Keratinocyte (primary cell): ENCODE results near the gene CD99L2. TPM values are rescaled to one million over a fixed set of nuclear protein-coding genes. Genes with fewer than 3 reads are reported as not detected.
"Not testable (repeated sequence)": the region's sequence is repeated elsewhere in the genome, so short reads cannot be mapped to it uniquely, and the experiment has no call there.

Source experiments
- DNase-seq: peaks from one replicate; pipeline ENCODE4 v3.0.0-alpha.2; 2011; ENCODE audit warnings: low read depth, missing footprints, low spot score
- FAIRE-seq: peaks from 2 replicates; lab custom pipeline; 2011; peaks lifted over from hg19 to GRCh38; lab: Jason Lieb, UNC
- H2AFZ ChIP-seq: 2 replicates; pipeline ENCODE4 v1.6.0; 2012; ENCODE audit warnings: low read length, control low read depth, inconsistent platforms; ENCODE audit not compliant: control insufficient read depth
- H3K27ac ChIP-seq: 2 replicates; pipeline ENCODE4 v1.5.1; 2011; ENCODE audit warnings: low read length; ENCODE audit not compliant: control insufficient read depth, insufficient read depth
- H3K27me3 ChIP-seq: 3 replicates; pipeline ENCODE4 v1.6.0; 2011; ENCODE audit warnings: low read length; ENCODE audit not compliant: control insufficient read depth, insufficient read depth; ENCODE audit errors: extremely low read depth
- H3K36me3 ChIP-seq, 2 experiments: 2 replicates in 1 of 2; 3 replicates in 1 of 2; pipeline ENCODE4 v1.5.1; 2011; ENCODE audit warnings: low read length in 2 of 2, mild to moderate bottlenecking in 1 of 2; ENCODE audit not compliant: control insufficient read depth in 2 of 2, insufficient read depth in 2 of 2; ENCODE audit errors: extremely low read depth in 1 of 2
- H3K4me1 ChIP-seq: 3 replicates; pipeline ENCODE4 v1.5.1; 2011; ENCODE audit warnings: low read length; ENCODE audit not compliant: control insufficient read depth, insufficient read depth; ENCODE audit errors: extremely low read depth
- H3K4me2 ChIP-seq: 3 replicates; pipeline ENCODE4 v1.6.0; 2011; ENCODE audit warnings: low read depth, low read length; ENCODE audit not compliant: control insufficient read depth, insufficient read depth; ENCODE audit errors: extremely low read depth
- H3K4me3 ChIP-seq, 3 experiments: fragments of 200-600 bp in 1 of 3; sonication (generic) in 1 of 3; 2 replicates in 2 of 3; 3 replicates in 1 of 3; pipeline ENCODE4 v1.5.1; 2011 to 2016; ENCODE audit warnings: low read length in 3 of 3, mild to moderate bottlenecking in 3 of 3, control low read depth in 2 of 3, inconsistent platforms in 1 of 3, low read depth in 1 of 3, mixed read lengths in 1 of 3, mixed run types in 1 of 3, moderate library complexity in 1 of 3; ENCODE audit not compliant: control insufficient read depth in 2 of 3, insufficient read depth in 2 of 3; ENCODE audit errors: extremely low read depth in 1 of 3
- H3K79me2 ChIP-seq: 2 replicates; pipeline ENCODE4 v1.6.0; 2012; ENCODE audit warnings: low read length; ENCODE audit not compliant: control insufficient read depth, insufficient read depth
- H3K9ac ChIP-seq: 3 replicates; pipeline ENCODE4 v1.6.0; 2011; ENCODE audit warnings: low read length; ENCODE audit not compliant: control insufficient read depth, insufficient read depth; ENCODE audit errors: extremely low read depth
- H3K9me1 ChIP-seq: 3 replicates; pipeline ENCODE4 v1.6.0; 2011; ENCODE audit warnings: low read length; ENCODE audit not compliant: control insufficient read depth, insufficient read depth; ENCODE audit errors: extremely low read depth
- H3K9me3 ChIP-seq: 2 replicates; pipeline ENCODE4 v1.5.1; 2012; ENCODE audit warnings: low read depth, low read length; ENCODE audit not compliant: control insufficient read depth
- H4K20me1 ChIP-seq: 3 replicates; pipeline ENCODE4 v1.6.0; 2011; ENCODE audit warnings: low read length; ENCODE audit not compliant: control insufficient read depth, insufficient read depth; ENCODE audit errors: extremely low read depth
- EZH2 ChIP-seq: IDR thresholded peaks from one replicate; pipeline ENCODE4 v1.6.1; 2012; ENCODE audit warnings: inconsistent platforms, mild to moderate bottlenecking, low read length, moderate library complexity
- dilution Hi-C: fragments of 300-500 bp; cut with MboI; formaldehyde crosslinking; loops from one replicate; pipeline ENCODE4 v1.7.0; 2020; ENCODE audit warnings: low sequenced_read_pairs; ENCODE audit not compliant: extremely low pct_ligation_motif_present
- polyA plus RNA-seq, 5 experiments: library from polyadenylated mRNA; depleted of rRNA in 3 of 5; stranded (reverse) in 3 of 5; stranded (forward) in 1 of 5; unstranded in 1 of 5; fragments of >200 nt; gene quantifications; 1 replicate in 1 of 5; 2 replicates in 3 of 5; 3 replicates in 1 of 5; pipeline versions ENCODE4 v1.2.1 to v1.2.3, GENCODE V29; 2011 to 2012; ENCODE audit warnings: missing spikeins in 2 of 5, low read depth in 1 of 5, low replicate concordance in 1 of 5
- TF ChIP-seq, protein P1 (sequence below), 3 experiments: IDR thresholded peaks in 1 of 3; conservative IDR thresholded peaks in 1 of 3; optimal IDR thresholded peaks in 1 of 3; 2 replicates in 2 of 3; 3 replicates in 1 of 3; pipeline versions ENCODE3 to v1.5.1; 2011; ENCODE audit warnings: low read length in 3 of 3, mild to moderate bottlenecking in 3 of 3, moderate library complexity in 2 of 3, control low read depth in 1 of 3, inconsistent platforms in 1 of 3; ENCODE audit not compliant: insufficient read depth in 2 of 3; ENCODE audit errors: extremely low read depth in 1 of 3

The CD99L2 gene
- polyA plus RNA-seq, 1 donor (not counting 4 experiments of a cell fraction or from before 2014, with no cell fraction given): 14.4 TPM

DNA sequence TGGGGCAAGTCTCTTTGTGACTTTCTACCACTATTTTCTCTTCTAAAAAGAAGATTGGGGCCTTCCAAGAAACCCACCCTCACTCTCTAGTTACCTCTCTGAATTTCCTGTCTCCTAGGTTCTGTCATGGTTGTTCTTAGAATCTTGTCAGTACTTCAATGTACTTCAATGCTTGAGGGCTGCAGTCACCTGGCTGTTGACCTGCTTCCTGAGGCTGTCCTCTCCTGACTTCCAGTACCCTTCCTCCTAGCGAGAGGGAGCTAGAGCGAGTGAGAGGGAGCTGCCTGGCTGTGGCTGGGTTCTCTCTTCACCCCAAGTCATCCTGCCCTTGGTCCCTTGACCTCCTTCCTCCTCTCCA lies 17.7 kb downstream of the CD99L2 start:
- Histone ChIP-seq H3K9ac (no peak overlapping the region), H3K27me3 (no peaks in the 10 kb centered on the region), H3K36me3 (no peaks in the 10 kb centered on the region), H3K4me1 (no peaks in the 10 kb centered on the region), H3K9me3 (no peaks in the 10 kb centered on the region), H3K79me2 (peaks cover 40% of the 10 kb centered on the region), H3K4me2 (no peak overlapping the region), H2AFZ (no peak overlapping the region), H3K27ac (no peak overlapping the region), H3K4me3 (no peak overlapping the region), H4K20me1 (no peaks in the 10 kb centered on the region), H3K9me1 (no peaks in the 10 kb centered on the region)
- DNase-seq: no peak
- FAIRE-seq: no peak
- TF ChIP-seq, protein P1, sequence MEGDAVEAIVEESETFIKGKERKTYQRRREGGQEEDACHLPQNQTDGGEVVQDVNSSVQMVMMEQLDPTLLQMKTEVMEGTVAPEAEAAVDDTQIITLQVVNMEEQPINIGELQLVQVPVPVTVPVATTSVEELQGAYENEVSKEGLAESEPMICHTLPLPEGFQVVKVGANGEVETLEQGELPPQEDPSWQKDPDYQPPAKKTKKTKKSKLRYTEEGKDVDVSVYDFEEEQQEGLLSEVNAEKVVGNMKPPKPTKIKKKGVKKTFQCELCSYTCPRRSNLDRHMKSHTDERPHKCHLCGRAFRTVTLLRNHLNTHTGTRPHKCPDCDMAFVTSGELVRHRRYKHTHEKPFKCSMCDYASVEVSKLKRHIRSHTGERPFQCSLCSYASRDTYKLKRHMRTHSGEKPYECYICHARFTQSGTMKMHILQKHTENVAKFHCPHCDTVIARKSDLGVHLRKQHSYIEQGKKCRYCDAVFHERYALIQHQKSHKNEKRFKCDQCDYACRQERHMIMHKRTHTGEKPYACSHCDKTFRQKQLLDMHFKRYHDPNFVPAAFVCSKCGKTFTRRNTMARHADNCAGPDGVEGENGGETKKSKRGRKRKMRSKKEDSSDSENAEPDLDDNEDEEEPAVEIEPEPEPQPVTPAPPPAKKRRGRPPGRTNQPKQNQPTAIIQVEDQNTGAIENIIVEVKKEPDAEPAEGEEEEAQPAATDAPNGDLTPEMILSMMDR (optimal IDR thresholded peaks at IDR 0.05 in 1 of 3, IDR thresholded peaks at IDR 0.05 in 1 of 3, conservative IDR thresholded peaks at IDR 0.05 in 1 of 3; ENCODE audit: extremely low read depth in 1 of 3, insufficient read depth in 2 of 3, low read length in 3 of 3): no peak
- TF ChIP-seq EZH2: no peak
- dilution Hi-C loops: no loop called here

DNA sequence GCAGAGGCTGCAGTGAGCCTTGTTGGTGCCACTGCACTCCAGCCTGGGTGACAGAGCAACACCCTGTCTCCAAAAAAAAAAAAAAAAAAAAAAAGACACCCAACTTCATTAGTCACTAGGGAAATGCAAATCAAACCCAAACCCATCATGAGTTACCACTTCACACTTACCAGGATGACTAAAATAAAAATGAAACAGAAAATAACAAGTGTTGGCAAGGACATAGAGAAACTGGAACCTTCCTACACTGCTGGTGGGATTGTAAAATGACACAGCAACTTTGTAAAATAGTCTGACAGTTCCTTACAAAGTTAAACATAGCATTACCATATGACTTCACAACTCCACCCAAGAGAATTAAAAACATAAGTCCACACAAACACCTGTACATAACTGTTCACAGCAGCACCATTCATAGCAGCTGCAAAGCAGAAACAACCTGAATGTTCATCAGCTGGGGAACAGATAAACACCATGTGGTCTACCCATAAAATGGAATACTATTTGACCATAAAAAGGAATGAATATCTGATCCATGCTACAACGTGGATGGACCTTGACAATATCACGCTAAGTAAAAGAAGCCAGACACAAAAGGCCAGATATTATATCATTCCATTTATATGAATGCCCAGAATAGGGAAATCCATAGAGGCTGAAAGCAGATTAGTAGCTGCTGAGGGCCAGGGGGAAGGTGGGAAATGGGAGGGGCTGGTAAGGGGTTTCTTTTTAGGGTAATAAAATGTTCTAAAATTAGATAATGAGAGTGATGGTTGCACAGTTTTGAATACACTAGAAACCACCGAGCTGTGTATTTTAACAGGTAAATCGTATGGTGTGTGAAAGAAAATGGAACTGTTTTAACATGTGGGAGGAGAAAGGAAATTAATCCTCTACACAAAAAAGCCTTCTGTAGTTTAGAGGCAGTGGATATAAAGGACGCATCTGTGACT lies 18.3 kb downstream of the CD99L2 start:
- dilution Hi-C loops: no loop called here
- no peaks in the 10 kb centered on the region for H3K4me1 ChIP-seq
- no peak overlapping the region for H2AFZ ChIP-seq
- H3K36me3 ChIP-seq: no peaks in the 10 kb centered on the region
- FAIRE-seq (no peak), DNase-seq (no peak)
- TF ChIP-seq, protein P1 (optimal IDR thresholded peaks at IDR 0.05 in 1 of 3, IDR thresholded peaks at IDR 0.05 in 1 of 3, conservative IDR thresholded peaks at IDR 0.05 in 1 of 3; ENCODE audit: extremely low read depth in 1 of 3, insufficient read depth in 2 of 3, low read length in 3 of 3): no peak
- TF ChIP-seq EZH2: no peak
- no peak overlapping the region for H3K4me2 ChIP-seq
- no peak overlapping the region for H3K27ac ChIP-seq
- no peaks in the 10 kb centered on the region for H3K9me3 ChIP-seq
- H3K79me2 ChIP-seq: peaks cover 37% of the 10 kb centered on the region
- H3K9ac ChIP-seq: no peak overlapping the region
- no peaks in the 10 kb centered on the region for H3K27me3 ChIP-seq
- no peak overlapping the region for H3K4me3 ChIP-seq
- H3K9me1 ChIP-seq: no peaks in the 10 kb centered on the region
- H4K20me1 ChIP-seq: no peaks in the 10 kb centered on the region

DNA sequence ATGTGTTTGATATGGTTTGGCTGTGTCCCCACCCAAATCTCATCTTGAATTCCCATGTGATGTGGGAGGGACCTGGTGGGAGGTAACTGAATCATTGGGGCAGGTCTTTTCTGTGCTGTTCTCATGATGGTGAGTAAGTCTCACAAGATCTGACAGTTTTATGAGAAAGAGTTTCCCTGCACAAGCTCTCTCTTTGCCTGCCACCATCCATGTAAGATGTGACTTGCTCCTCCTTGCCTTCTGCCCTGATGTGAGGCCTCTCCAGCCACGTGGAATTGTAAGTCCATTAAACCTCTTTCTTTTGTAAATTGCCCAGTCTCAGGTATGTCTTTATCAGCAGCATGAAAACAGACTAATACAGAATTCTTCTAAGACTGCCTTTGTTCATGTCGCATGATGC lies 22.8 kb downstream of the CD99L2 start:
- H3K4me1 ChIP-seq, H2AFZ ChIP-seq, H3K9me3 ChIP-seq, DNase-seq, H3K27me3 ChIP-seq, H3K4me3 ChIP-seq, H3K4me2 ChIP-seq, H3K36me3 ChIP-seq, H3K9ac ChIP-seq, dilution Hi-C loops, H3K9me1 ChIP-seq, FAIRE-seq, H4K20me1 ChIP-seq, H3K27ac ChIP-seq: not testable (repeated sequence)
- peaks cover 22% of the 10 kb centered on the region for H3K79me2 ChIP-seq
